HepG2 (cell line): Measurements from ENCODE around the gene PARD3. TPM values are rescaled to one million over a fixed set of nuclear protein-coding genes. Genes with fewer than 3 reads are reported as not detected.

ENCODE experiments used
- ATAC-seq: fragments of 200-7000 bp; cut with Tn5 transposase; 3 replicates; pipeline ENCODE4 v1.9.1; 2020; ENCODE audit warnings: mild to moderate bottlenecking, moderate library complexity
- BruUV-seq: library from RNA; stranded (reverse); fragments of 400-500 nt; replicated peaks from 2 replicates; lab custom pipeline; 2021; lab: Mats Ljungman, UMichigan
- CTCF ChIA-PET: fragments of 300-600 bp; formaldehyde crosslinking; extraction: SDS; loops from one replicate; lab custom pipeline; 2021; ENCODE audit warnings: low total read pairs, inconsistent platforms, low intra/inter-chr PET ratio; lab: Yijun Ruan, JAX
- POLR2A ChIA-PET: fragments of 350-600 bp; sonication (Branson Sonifier 250); formaldehyde crosslinking; loops from one replicate; lab custom pipeline; 2020; ENCODE audit warnings: antibody characterized with exemption, inconsistent platforms; lab: Yijun Ruan, JAX
- DNase-seq: peaks from one replicate; pipeline ENCODE4 v3.0.0-alpha.2; 2015; ENCODE audit warnings: low spot score
- FAIRE-seq: peaks from 3 replicates; lab custom pipeline; 2011; peaks lifted over from hg19 to GRCh38; lab: Jason Lieb, UNC
- H2AFZ ChIP-seq: one replicate; pipeline ENCODE4 v1.6.1; 2011; ENCODE audit warnings: low read length, inconsistent platforms
- H3K27ac ChIP-seq: fragments of 300-600 bp; 3 replicates; pipeline ENCODE4 v1.8.0; 2011; ENCODE audit warnings: mixed run types, mild to moderate bottlenecking, mixed read lengths, low read length, inconsistent platforms; ENCODE audit not compliant: insufficient read depth; ENCODE audit errors: extremely low read length
- H3K27me3 ChIP-seq, 2 experiments: fragments of 200-600 bp in 1 of 2; 2 replicates in 1 of 2; 3 replicates in 1 of 2; pipeline versions ENCODE4 v1.6.0 to v1.8.0; 2011; ENCODE audit warnings: low read length in 2 of 2, mild to moderate bottlenecking in 2 of 2, moderate library complexity in 2 of 2, inconsistent platforms in 1 of 2; ENCODE audit not compliant: insufficient read depth in 2 of 2, control insufficient read depth in 1 of 2
- H3K36me3 ChIP-seq, 2 experiments: fragments of 200-600 bp in 1 of 2; replicated peaks in 1 of 2; 2 replicates in 1 of 2; 3 replicates in 1 of 2; pipeline versions ENCODE4 v1.5.1 to v1.8.0; 2011; ENCODE audit warnings: low read length in 2 of 2, inconsistent platforms in 1 of 2; ENCODE audit not compliant: insufficient read depth in 2 of 2, control insufficient read depth in 1 of 2
- H3K4me1 ChIP-seq: 2 replicates; pipeline ENCODE4 v1.5.1; 2012; ENCODE audit warnings: low read length, inconsistent platforms; ENCODE audit not compliant: insufficient read depth
- H3K4me2 ChIP-seq: 2 replicates; pipeline ENCODE4 v1.6.0; 2011; ENCODE audit warnings: low read depth, low read length, inconsistent platforms
- H3K4me3 ChIP-seq, 3 experiments: fragments of 200-600 bp in 1 of 3; sonication (generic), shearing (Covaris generic) in 1 of 3; replicated peaks in 1 of 3; 2 replicates each; pipeline ENCODE4 v1.5.1; 2011 to 2016; ENCODE audit warnings: low read length in 3 of 3, inconsistent platforms in 2 of 3, low read depth in 2 of 3, mild to moderate bottlenecking in 2 of 3, control low read depth in 1 of 3, mixed read lengths in 1 of 3; ENCODE audit not compliant: insufficient read depth in 1 of 3
- H3K79me2 ChIP-seq: one replicate; pipeline ENCODE4 v1.6.1; 2011; ENCODE audit warnings: low read length, inconsistent platforms; ENCODE audit not compliant: insufficient read depth
- H3K9ac ChIP-seq: 2 replicates; pipeline ENCODE4 v1.6.0; 2011; ENCODE audit warnings: mild to moderate bottlenecking, low read depth, low read length, inconsistent platforms; ENCODE audit not compliant: insufficient read depth
- H3K9me3 ChIP-seq: 2 replicates; pipeline ENCODE4 v1.5.1; 2012; ENCODE audit warnings: mild to moderate bottlenecking, low read length
- H4K20me1 ChIP-seq: 2 replicates; pipeline ENCODE4 v1.6.0; 2011; ENCODE audit warnings: inconsistent platforms, mild to moderate bottlenecking, low read length, moderate library complexity; ENCODE audit not compliant: insufficient read depth
- BCL6 ChIP-seq: IDR thresholded peaks from 2 replicates; pipeline ENCODE4 v1.6.1; 2016; ENCODE audit warnings: missing genetic modification reagents, missing compliant biosample characterization
- HIVEP1 ChIP-seq: sonication (generic); formaldehyde crosslinking; IDR thresholded peaks from 2 replicates; pipeline ENCODE4 v1.4.0; 2020; ENCODE audit warnings: mild to moderate bottlenecking, missing genetic modification reagents
- MYC ChIP-seq: sonication (generic); formaldehyde crosslinking; IDR thresholded peaks from 2 replicates; pipeline ENCODE4 v1.9.0; 2021; ENCODE audit warnings: missing genetic modification reagents, borderline replicate concordance
- NFE2 ChIP-seq: sonication (generic); formaldehyde crosslinking; IDR thresholded peaks from 2 replicates; pipeline ENCODE4 v1.4.0; 2020; ENCODE audit warnings: missing genetic modification reagents
- RARG ChIP-seq: sonication (generic); formaldehyde crosslinking; IDR thresholded peaks from 2 replicates; pipeline ENCODE4 v1.4.0; 2020; ENCODE audit warnings: low read depth, mild to moderate bottlenecking, missing genetic modification reagents
- SAP130 ChIP-seq: IDR thresholded peaks from 2 replicates; pipeline ENCODE4 v1.6.1; 2016; ENCODE audit warnings: low read depth
- SCMH1 ChIP-seq: sonication (generic); formaldehyde crosslinking; IDR thresholded peaks from 2 replicates; pipeline ENCODE4 v1.9.0; 2021; ENCODE audit warnings: missing genetic modification reagents, mild to moderate bottlenecking, borderline replicate concordance
- SMYD3 ChIP-seq: sonication (generic); formaldehyde crosslinking; IDR thresholded peaks from 2 replicates; pipeline ENCODE4 v1.8.1; 2023; ENCODE audit warnings: mild to moderate bottlenecking, missing genetic modification reagents
- STAT5B ChIP-seq: sonication (generic); formaldehyde crosslinking; IDR thresholded peaks from 2 replicates; pipeline ENCODE4 v1.4.0; 2020; ENCODE audit warnings: missing genetic modification reagents
- TBX3 ChIP-seq: fragments of 450-650 bp; IDR thresholded peaks from 2 replicates; pipeline ENCODE4 v1.6.1; 2017; ENCODE audit warnings: antibody characterized with exemption, mild to moderate bottlenecking, inconsistent platforms, borderline replicate concordance
- TCF7L2 ChIP-seq: IDR thresholded peaks from 2 replicates; pipeline ENCODE4 v1.6.1; 2011; ENCODE audit warnings: mild to moderate bottlenecking, low read depth, low read length, moderate library complexity
- ZNF275 ChIP-seq: sonication (generic); formaldehyde crosslinking; IDR thresholded peaks from 2 replicates; pipeline ENCODE4 v1.8.0; 2022; ENCODE audit warnings: missing genetic modification reagents, mild to moderate bottlenecking, inconsistent platforms, borderline replicate concordance
- ZNF547 ChIP-seq: sonication (generic); formaldehyde crosslinking; IDR thresholded peaks from 2 replicates; pipeline ENCODE4 v1.5.1; 2020; ENCODE audit warnings: mild to moderate bottlenecking, missing genetic modification reagents
- ZNF670 ChIP-seq: sonication (generic); formaldehyde crosslinking; IDR thresholded peaks from 2 replicates; pipeline ENCODE4 v1.8.0; 2022; ENCODE audit warnings: mild to moderate bottlenecking, missing genetic modification reagents, borderline replicate concordance
- ZNF7 ChIP-seq: IDR thresholded peaks from 2 replicates; pipeline ENCODE4 v1.6.1; 2016; ENCODE audit warnings: missing biosample characterization, missing genetic modification reagents
- ZNF891 ChIP-seq: sonication (generic); formaldehyde crosslinking; IDR thresholded peaks from 2 replicates; pipeline ENCODE4 v1.5.0; 2020; ENCODE audit warnings: mild to moderate bottlenecking, missing genetic modification reagents
- WGBS: methylation state at CpG from one replicate; pipeline ENCODE4 v1.1.6; 2017; ENCODE audit warnings: low lambda C conversion rate; 5-methylcytosine and 5-hydroxymethylcytosine counted together
- in situ Hi-C: cut with HindIII; loops from 2 replicates; pipeline ENCODE4 v1.10.0; 2017; ENCODE audit warnings: low pct_unique_long_range_greater_than_20kb; ENCODE audit not compliant: extremely low pct_ligation_motif_present
- intact Hi-C: fragments of 100-400 bp; cut with micrococcal nuclease; formaldehyde crosslinking; loops from one replicate; pipeline ENCODE4 v1.10.0; 2022; ENCODE audit not compliant: unreplicated experiment
- polyA plus RNA-seq, 8 experiments: library from polyadenylated mRNA; depleted of rRNA in 3 of 8; stranded (reverse) in 7 of 8; unstranded in 1 of 8; fragments of >200 nt; fragmentation: Illumina TruSeq in 4 of 8; extraction: Trizol in 4 of 8; gene quantifications; 2 replicates each; pipeline versions ENCODE4 v1.2.1 to v1.2.3, GENCODE V29; 2011 to 2016; ENCODE audit warnings: low read depth in 4 of 8, missing spikeins in 1 of 8, mixed read lengths in 1 of 8; ENCODE audit not compliant: insufficient read depth in 1 of 8
- total RNA-seq, 5 experiments: library from RNA; depleted of rRNA; stranded (reverse); fragments of >200 nt; fragmentation: Illumina TruSeq; extraction: Trizol; gene quantifications; 2 replicates each; pipeline ENCODE4 v1.2.3, GENCODE V29; 2016; ENCODE audit warnings: low read depth in 1 of 5
- TF ChIP-seq, protein P1 (sequence below): sonication (generic); formaldehyde crosslinking; IDR thresholded peaks from 2 replicates; pipeline ENCODE4 v1.4.0; 2020; ENCODE audit warnings: missing genetic modification reagents
- TF ChIP-seq, protein P2 (sequence below): sonication (generic); IDR thresholded peaks from 2 replicates; pipeline ENCODE4 v1.6.1; 2016; ENCODE audit warnings: low read depth, borderline replicate concordance

PARD3 gene
- total and polyA plus RNA-seq, 2 of the 13 experiments (the other 11 are each of a cell fraction or from before 2014, with no cell fraction given): 40.9 to 60.0 TPM

DNA sequence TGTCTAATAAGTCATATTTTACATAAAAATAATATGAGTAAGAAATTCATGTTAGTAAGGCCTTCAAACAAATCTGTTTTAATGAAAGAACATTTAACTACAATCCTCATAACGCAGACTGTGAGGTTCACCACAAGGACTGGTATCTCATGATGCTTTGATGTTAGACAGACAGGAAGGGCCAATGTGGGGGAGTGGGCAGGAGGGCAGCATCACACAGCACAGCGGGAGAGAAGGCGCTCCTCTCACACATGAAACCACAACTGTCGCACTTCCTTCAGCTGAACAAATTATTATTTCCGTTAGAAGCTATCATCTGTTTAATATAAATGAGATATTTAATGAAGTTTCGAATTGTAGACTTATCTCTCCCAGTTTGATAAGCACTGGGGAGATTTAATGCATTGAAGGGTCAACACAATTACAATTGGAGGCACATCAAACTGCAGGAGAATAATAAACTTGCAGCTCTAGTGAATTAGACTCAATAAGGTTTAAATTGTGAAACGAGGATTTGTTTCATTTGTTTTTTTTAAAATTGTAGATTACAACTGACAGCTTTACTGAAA, 466.1 kb downstream of the PARD3 start (continued):
- TF ChIP-seq RARG (CRISPR knock-in tag) (no peak), ZNF547 (CRISPR knock-in tag) (no peak), ZNF670 (CRISPR knock-in tag) (no peak), SAP130 (no peak), TCF7L2 (no peak), ZNF891 (no peak), ZNF7 (CRISPR knock-in tag) (no peak)
- TF ChIP-seq, protein P1, sequence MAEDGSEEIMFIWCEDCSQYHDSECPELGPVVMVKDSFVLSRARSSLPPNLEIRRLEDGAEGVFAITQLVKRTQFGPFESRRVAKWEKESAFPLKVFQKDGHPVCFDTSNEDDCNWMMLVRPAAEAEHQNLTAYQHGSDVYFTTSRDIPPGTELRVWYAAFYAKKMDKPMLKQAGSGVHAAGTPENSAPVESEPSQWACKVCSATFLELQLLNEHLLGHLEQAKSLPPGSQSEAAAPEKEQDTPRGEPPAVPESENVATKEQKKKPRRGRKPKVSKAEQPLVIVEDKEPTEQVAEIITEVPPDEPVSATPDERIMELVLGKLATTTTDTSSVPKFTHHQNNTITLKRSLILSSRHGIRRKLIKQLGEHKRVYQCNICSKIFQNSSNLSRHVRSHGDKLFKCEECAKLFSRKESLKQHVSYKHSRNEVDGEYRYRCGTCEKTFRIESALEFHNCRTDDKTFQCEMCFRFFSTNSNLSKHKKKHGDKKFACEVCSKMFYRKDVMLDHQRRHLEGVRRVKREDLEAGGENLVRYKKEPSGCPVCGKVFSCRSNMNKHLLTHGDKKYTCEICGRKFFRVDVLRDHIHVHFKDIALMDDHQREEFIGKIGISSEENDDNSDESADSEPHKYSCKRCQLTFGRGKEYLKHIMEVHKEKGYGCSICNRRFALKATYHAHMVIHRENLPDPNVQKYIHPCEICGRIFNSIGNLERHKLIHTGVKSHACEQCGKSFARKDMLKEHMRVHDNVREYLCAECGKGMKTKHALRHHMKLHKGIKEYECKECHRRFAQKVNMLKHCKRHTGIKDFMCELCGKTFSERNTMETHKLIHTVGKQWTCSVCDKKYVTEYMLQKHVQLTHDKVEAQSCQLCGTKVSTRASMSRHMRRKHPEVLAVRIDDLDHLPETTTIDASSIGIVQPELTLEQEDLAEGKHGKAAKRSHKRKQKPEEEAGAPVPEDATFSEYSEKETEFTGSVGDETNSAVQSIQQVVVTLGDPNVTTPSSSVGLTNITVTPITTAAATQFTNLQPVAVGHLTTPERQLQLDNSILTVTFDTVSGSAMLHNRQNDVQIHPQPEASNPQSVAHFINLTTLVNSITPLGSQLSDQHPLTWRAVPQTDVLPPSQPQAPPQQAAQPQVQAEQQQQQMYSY (CRISPR knock-in tag): no peak

DNA sequence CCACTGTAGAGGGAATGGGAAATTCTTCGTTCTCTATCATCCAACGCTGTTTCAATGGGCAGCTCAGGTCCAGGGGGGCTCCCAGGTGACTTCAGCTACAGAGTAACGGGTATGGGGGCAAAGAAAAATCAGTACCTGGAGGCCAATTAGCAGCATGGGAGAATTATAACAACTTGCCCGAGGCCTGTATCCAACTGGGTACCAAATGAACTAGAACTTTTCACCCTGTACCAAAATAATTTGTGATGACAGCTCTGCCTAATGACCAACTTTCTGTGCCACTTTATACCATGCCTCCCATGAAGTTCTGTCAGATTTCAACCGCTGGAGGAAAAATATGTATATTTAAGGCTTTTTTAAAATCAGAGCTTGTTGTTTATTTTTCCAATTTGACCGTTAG, 467.1 kb downstream of the PARD3 start:
- CTCF ChIA-PET: no interaction called here
- POLR2A ChIA-PET: no interaction called here

More for the DNA sequence above, 467.1 kb downstream of the PARD3 start:
- TF ChIP-seq MYC (CRISPR knock-in tag) (no peak), TBX3 (no peak), STAT5B (no peak), SMYD3 (CRISPR knock-in tag) (no peak), NFE2 (no peak), SCMH1 (CRISPR knock-in tag) (no peak), BCL6 (CRISPR knock-in tag) (no peak), ZNF275 (no peak), HIVEP1 (CRISPR knock-in tag) (no peak)
- TF ChIP-seq, protein P2, sequence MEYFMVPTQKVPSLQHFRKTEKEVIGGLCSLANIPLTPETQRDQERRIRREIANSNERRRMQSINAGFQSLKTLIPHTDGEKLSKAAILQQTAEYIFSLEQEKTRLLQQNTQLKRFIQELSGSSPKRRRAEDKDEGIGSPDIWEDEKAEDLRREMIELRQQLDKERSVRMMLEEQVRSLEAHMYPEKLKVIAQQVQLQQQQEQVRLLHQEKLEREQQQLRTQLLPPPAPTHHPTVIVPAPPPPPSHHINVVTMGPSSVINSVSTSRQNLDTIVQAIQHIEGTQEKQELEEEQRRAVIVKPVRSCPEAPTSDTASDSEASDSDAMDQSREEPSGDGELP: no peak
- BruUV-seq: no TSS peak
- Histone ChIP-seq H3K4me2 (no peak overlapping the region), H3K36me3 (peaks cover 1 to 6% of the 10 kb centered on the region in 2 experiments; a peak in 3 of 5 replicates), H3K4me3 (no peak overlapping the region), H3K9me3 (no peaks in the 10 kb centered on the region), H4K20me1 (no peaks in the 10 kb centered on the region), H3K27me3 (no peaks in the 10 kb centered on the region), H3K79me2 (no peaks in the 10 kb centered on the region), H3K4me1 (peaks cover 36% of the 10 kb centered on the region), H2AFZ (no peak overlapping the region), H3K9ac (no peak overlapping the region), H3K27ac (no peak overlapping the region)
- intact Hi-C loops (no loop called here), in situ Hi-C loops (no loop called here)
- 94% methylated on average over 6 of the region's 6 CpGs for WGBS
- FAIRE-seq: no peak
- no peak for DNase-seq
- no peak for ATAC-seq
